Measurements from ENCODE around the gene BCORL1. TPM values are rescaled to one million over a fixed set of nuclear protein-coding genes. Genes with fewer than 3 reads are reported as not detected.

The BCORL1 gene
- polyA plus RNA-seq, 6 donors from 2014 or later, result 0.31 to 2.1 (median 0.70) TPM; not detected in 1

DNA sequence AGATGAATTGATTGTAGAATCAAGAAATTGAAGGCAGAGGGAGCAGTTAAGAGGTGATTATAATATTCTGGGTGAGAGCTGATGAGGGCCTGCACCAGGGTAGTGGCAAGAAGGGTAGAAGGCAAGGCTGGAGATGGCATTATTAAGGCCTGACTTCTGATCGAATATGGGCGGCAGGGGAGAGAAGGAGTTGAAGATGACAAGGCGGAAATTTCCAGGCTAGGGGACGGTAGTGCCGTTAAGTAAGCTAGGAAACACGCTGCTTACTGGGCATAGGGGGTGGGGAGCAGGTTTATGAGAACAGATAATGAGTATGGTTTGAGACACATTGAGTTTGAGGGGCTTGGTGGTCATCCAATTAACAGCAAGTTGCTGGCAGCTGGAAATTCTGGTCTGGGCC, 19.5 kb downstream of the BCORL1 start:
- H3K36me3 Mint-ChIP-seq, result no peaks in the 10 kb centered on the region
- H3K27me3 Mint-ChIP-seq, result no peaks in the 10 kb centered on the region
- H3K9me3 Mint-ChIP-seq, result no peaks in the 10 kb centered on the region
- H3K4me1 Mint-ChIP-seq, result peaks cover 2 to 12% (median 8%) of the 10 kb centered on the region in 3 donors
- H3K4me3 Mint-ChIP-seq, result no peak overlapping the region
- peak overlapping the region in 1 of 6 donors; percentile 73 for H3K27ac Mint-ChIP-seq
- DNase-seq (no peak), ATAC-seq (ENCODE audit: low read depth in 2 of 2) (no peak)

GRCh38 chrX:130002541-130002940, 20.1 kb downstream of the BCORL1 start:
- Mint-ChIP-seq H3K4me3 (no peak overlapping the region), H3K9me3 (no peaks in the 10 kb centered on the region), H3K4me1 (peaks cover 2 to 12% (median 8%) of the 10 kb centered on the region in 3 donors), H3K36me3 (no peaks in the 10 kb centered on the region), H3K27ac (peak overlapping the region in 2 of 6 donors; percentile 39 to 91), H3K27me3 (no peaks in the 10 kb centered on the region)
- ATAC-seq (ENCODE audit: low read depth in 2 of 2) (no peak), DNase-seq (no peak)

DNA sequence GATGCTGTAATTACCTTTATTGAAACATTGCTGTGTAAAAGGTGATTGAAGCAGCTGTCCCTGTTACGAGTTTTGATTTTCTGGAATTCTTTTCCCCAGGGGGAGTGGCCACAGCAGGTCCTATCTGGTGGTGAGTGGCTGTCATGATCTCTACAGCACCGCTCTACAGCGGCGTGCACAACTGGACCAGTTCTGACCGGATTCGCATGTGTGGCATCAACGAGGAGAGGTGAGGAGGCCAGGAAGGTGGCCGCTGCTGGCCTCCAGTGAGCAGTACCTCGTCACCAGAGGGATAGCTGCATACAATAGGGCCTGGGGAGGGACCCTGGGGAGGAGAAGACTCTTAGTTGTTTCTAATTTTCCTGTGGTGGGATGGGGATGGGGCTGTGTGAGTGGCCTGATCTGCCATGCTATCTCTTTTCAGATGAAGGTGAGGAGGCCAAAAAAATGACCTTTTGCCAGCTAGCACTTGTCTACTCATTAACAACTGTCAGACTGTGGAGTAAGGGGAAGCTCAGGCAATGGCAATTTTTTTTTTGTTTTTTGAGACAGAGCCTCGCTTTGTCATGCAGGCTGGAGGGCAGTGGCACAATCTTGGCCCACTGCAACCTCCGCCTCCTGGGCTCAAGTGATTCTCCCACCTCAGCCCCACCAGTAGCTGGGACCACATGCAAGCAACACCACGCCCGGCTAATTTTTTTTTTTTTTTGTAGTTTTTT, 22.8 kb downstream of the BCORL1 start:
- Mint-ChIP-seq H3K36me3 (no peaks in the 10 kb centered on the region), H3K9me3 (no peaks in the 10 kb centered on the region), H3K27ac (no peak overlapping the region), H3K4me3 (no peak overlapping the region), H3K4me1 (peaks cover 2 to 12% (median 8%) of the 10 kb centered on the region in 3 donors), H3K27me3 (no peaks in the 10 kb centered on the region)
- DNase-seq (no peak), ATAC-seq (ENCODE audit: low read depth in 2 of 2) (no peak)

DNA sequence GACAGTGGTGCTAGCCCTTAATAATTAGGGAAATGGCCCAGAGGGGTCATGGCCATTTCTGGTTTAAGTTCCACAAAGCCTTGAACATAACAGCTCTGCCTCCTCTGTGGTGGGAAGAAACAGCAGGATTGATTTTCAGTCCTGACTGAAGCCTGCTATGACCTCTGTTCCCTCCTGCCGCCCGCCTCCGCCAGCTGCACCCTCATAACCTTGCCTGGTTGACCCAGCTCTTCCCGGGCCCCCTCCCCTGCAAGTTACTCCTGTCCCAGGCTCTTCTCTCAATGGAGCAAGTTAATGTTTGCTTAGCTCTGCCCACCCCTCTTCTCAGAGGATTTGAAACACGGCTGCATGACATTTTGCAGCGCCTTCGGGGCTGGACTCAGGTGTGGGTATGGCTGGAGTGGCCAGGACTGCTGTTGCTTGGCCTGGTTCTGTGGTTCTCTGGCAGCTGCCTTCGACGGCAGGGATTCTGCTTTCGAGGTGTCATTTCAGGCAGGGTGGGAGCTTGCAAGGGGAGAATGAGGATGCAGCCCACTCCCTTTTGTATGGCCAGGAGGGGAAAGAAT, 27.3 kb downstream of the BCORL1 start:
- ATAC-seq (ENCODE audit: low read depth in 2 of 2), result no peak
- Mint-ChIP-seq H3K4me3 (no peak overlapping the region), H3K9me3 (no peaks in the 10 kb centered on the region), H3K27me3 (no peaks in the 10 kb centered on the region), H3K27ac (no peak overlapping the region), H3K36me3 (peaks cover 0 to 10% of the 10 kb centered on the region in 2 donors), H3K4me1 (no peaks in the 10 kb centered on the region)
- no peak for DNase-seq

DNA sequence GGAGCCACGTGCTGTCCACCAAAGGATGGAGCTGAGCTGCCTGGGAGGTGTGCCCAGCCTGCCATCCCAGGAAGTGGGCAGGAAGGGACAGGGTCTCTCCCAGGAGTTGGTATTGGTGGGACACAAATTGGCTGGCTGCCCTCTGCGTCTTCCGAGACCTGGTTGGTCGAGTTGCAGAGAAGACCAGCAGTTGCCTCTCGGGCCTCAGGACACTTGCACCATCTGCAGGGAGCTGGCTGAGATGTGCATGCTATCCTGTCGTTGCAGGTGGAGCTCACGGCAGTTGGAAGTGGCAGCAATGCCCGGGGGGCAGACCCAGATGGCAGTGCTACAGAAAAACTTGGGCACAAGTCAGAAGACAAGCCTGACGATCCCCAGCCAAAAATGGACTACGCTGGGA, 30.2 kb downstream of the BCORL1 start:
- Mint-ChIP-seq H3K4me1 (no peaks in the 10 kb centered on the region), H3K9me3 (no peaks in the 10 kb centered on the region), H3K27me3 (no peaks in the 10 kb centered on the region), H3K36me3 (peaks cover 0 to 20% of the 10 kb centered on the region in 2 donors), H3K4me3 (no peak overlapping the region), H3K27ac (no peak overlapping the region)
- no peak for DNase-seq
- no peak for ATAC-seq (ENCODE audit: low read depth in 2 of 2)

- Mint-ChIP-seq H3K4me3 (no peak overlapping the region), H3K9me3 (no peaks in the 10 kb centered on the region), H3K27me3 (no peaks in the 10 kb centered on the region), H3K27ac (no peak overlapping the region), H3K36me3 (peaks cover 0 to 20% of the 10 kb centered on the region in 2 donors), H3K4me1 (no peaks in the 10 kb centered on the region)
- ATAC-seq (ENCODE audit: low read depth in 2 of 2), result no peak
- no peak for DNase-seq
Measured at GRCh38 chrX:130013661-130014060, 31.2 kb downstream of the BCORL1 start.

- H3K27me3 Mint-ChIP-seq, result no peaks in the 10 kb centered on the region
- no peaks in the 10 kb centered on the region for H3K9me3 Mint-ChIP-seq
- DNase-seq, result no peak
- H3K4me1 Mint-ChIP-seq, result no peaks in the 10 kb centered on the region
- H3K36me3 Mint-ChIP-seq, result peaks cover 0 to 20% of the 10 kb centered on the region in 2 donors
- no peak overlapping the region for H3K4me3 Mint-ChIP-seq
- no peak for ATAC-seq (ENCODE audit: low read depth in 2 of 2)
- H3K27ac Mint-ChIP-seq, result no peak overlapping the region
Measured at GRCh38 chrX:130014356-130014755, 31.9 kb downstream of the BCORL1 start.

DNA sequence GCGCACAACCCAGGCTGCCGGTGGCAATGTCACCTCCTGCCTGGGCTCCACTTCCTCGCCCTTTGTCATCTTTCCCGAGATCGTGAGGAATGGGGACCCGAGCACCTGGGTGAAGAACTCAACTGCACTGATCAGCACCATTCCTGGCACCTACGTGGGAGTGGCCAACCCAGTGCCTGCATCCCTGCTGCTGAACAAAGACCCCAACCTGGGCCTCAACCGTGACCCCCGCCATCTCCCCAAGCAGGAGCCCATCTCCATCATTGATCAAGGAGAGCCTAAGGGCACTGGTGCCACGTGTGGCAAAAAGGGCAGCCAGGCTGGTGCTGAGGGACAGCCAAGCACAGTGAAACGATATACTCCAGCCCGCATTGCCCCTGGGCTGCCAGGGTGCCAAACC, 32.3 kb downstream of the BCORL1 start:
- ATAC-seq (ENCODE audit: low read depth in 2 of 2) (no peak), DNase-seq (no peak)
- H3K9me3 Mint-ChIP-seq, result no peaks in the 10 kb centered on the region
- no peak overlapping the region for H3K4me3 Mint-ChIP-seq
- H3K4me1 Mint-ChIP-seq, result no peaks in the 10 kb centered on the region
- no peak overlapping the region for H3K27ac Mint-ChIP-seq
- H3K36me3 Mint-ChIP-seq, result peaks cover 0 to 20% of the 10 kb centered on the region in 2 donors
- H3K27me3 Mint-ChIP-seq, result no peaks in the 10 kb centered on the region

- H3K4me3 Mint-ChIP-seq, result no peak overlapping the region
- peaks cover 0 to 20% of the 10 kb centered on the region in 2 donors for H3K36me3 Mint-ChIP-seq
- no peaks in the 10 kb centered on the region for H3K4me1 Mint-ChIP-seq
- no peak for ATAC-seq (ENCODE audit: low read depth in 2 of 2)
- H3K27me3 Mint-ChIP-seq, result no peaks in the 10 kb centered on the region
- H3K9me3 Mint-ChIP-seq, result no peaks in the 10 kb centered on the region
- no peak overlapping the region for H3K27ac Mint-ChIP-seq
- no peak for DNase-seq
Measured at GRCh38 chrX:130015181-130015580, 32.7 kb downstream of the BCORL1 start.

DNA sequence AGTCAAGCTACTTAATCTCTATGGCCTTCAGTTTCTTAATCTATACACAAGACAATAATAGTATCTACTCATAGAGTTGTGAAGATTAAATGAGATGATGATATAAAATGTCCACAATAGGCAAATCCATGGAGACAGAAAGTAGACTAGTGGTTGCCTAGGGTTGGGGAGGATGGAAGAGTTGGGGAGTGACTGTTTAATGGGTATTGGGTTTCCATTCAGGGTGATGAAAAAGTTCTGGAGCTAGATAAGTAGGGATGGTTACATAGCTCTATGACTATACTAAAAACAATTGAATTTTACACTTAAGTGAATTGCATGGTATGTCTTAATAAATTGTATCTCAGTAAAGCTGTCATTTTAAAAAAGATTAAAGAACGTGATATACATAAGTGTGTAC, 35.7 kb downstream of the BCORL1 start:
- Mint-ChIP-seq H3K36me3 (peaks cover 0 to 20% of the 10 kb centered on the region in 2 donors), H3K4me1 (no peaks in the 10 kb centered on the region)

GRCh38 chrX:130020661-130021324, 38.4 kb downstream of the BCORL1 start:
- ATAC-seq (ENCODE audit: low read depth in 2 of 2), result no peak
- peaks cover 0 to 10% of the 10 kb centered on the region in 2 donors for H3K36me3 Mint-ChIP-seq
- peaks cover 0 to 3% (median 0%) of the 10 kb centered on the region in 7 donors for H3K9me3 Mint-ChIP-seq
- no peak overlapping the region for H3K27ac Mint-ChIP-seq
- peaks cover 15 to 21% (median 15%) of the 10 kb centered on the region in 3 donors for H3K4me1 Mint-ChIP-seq
- H3K4me3 Mint-ChIP-seq, result no peak overlapping the region
- no peaks in the 10 kb centered on the region for H3K27me3 Mint-ChIP-seq
- DNase-seq, result no peak

More for the DNA sequence above, 35.7 kb downstream of the BCORL1 start:
- Mint-ChIP-seq H3K27me3 (no peaks in the 10 kb centered on the region), H3K27ac (peak overlapping the region in 1 of 6 donors; percentile 76), H3K4me3 (no peak overlapping the region), H3K9me3 (no peaks in the 10 kb centered on the region)
- DNase-seq (no peak), ATAC-seq (ENCODE audit: low read depth in 2 of 2) (no peak)

DNA sequence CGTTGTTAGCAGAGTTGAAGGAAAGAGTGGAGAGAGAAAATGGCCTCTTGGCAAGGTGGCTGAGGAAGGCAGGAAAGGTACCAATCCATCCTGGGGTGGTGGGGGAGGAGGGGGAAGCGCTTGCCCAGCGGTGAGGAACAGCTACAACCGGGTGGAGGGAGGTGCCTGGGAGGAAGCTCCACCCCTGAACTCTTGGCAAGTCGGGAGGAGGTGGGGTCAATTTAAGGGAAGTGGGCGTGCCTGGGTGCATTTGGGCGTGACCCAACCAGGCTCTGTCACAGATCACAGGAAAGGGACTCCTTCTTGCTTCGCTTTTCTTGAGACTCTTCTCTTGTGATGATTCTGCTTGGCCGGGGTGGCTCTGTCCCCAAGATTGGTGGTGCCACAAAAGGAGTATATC, 41.7 kb downstream of the BCORL1 start:
- Mint-ChIP-seq H3K27me3 (no peaks in the 10 kb centered on the region), H3K4me3 (peak overlapping the region in 7 of 8 donors; percentile 25 to 84 (median 67)), H3K4me1 (peaks cover 15 to 25% (median 15%) of the 10 kb centered on the region in 3 donors), H3K9me3 (peaks cover 0 to 3% (median 0%) of the 10 kb centered on the region in 7 donors), H3K27ac (peak overlapping the region; percentile 55 to 96 (median 92)), H3K36me3 (peaks cover 0 to 5% of the 10 kb centered on the region in 2 donors)
- ATAC-seq (ENCODE audit: low read depth in 2 of 2), result peak; percentile 99 to 100
- peak; percentile 83 for DNase-seq

GRCh38 chrX:130025256-130025655, 42.8 kb downstream of the BCORL1 start:
- H3K27ac Mint-ChIP-seq, result peak overlapping the region in 2 of 6 donors; percentile 65 to 75
- H3K4me1 Mint-ChIP-seq, result peaks cover 15 to 25% (median 15%) of the 10 kb centered on the region in 3 donors
- no peaks in the 10 kb centered on the region for H3K27me3 Mint-ChIP-seq
- H3K36me3 Mint-ChIP-seq, result peaks cover 0 to 5% of the 10 kb centered on the region in 2 donors
- no peak overlapping the region for H3K4me3 Mint-ChIP-seq
- DNase-seq, result no peak
- H3K9me3 Mint-ChIP-seq, result peaks cover 0 to 3% (median 0%) of the 10 kb centered on the region in 7 donors
- no peak for ATAC-seq (ENCODE audit: low read depth in 2 of 2)

- Mint-ChIP-seq H3K4me1 (peaks cover 15 to 25% (median 15%) of the 10 kb centered on the region in 3 donors), H3K4me3 (no peak overlapping the region), H3K27ac (no peak overlapping the region), H3K27me3 (no peaks in the 10 kb centered on the region), H3K36me3 (peaks cover 0 to 5% of the 10 kb centered on the region in 2 donors), H3K9me3 (peaks cover 0 to 3% (median 0%) of the 10 kb centered on the region in 7 donors)
- no peak for ATAC-seq (ENCODE audit: low read depth in 2 of 2)
- DNase-seq, result no peak
Measured at GRCh38 chrX:130027569-130027968, 45.1 kb downstream of the BCORL1 start.

Measured in naive B cell (primary cell).